ENCODE results near the gene TMEM138.
A peak's percentile ranks its signal among the peaks of the same experiment; 100 is the strongest.

Gene TMEM138

DNA sequence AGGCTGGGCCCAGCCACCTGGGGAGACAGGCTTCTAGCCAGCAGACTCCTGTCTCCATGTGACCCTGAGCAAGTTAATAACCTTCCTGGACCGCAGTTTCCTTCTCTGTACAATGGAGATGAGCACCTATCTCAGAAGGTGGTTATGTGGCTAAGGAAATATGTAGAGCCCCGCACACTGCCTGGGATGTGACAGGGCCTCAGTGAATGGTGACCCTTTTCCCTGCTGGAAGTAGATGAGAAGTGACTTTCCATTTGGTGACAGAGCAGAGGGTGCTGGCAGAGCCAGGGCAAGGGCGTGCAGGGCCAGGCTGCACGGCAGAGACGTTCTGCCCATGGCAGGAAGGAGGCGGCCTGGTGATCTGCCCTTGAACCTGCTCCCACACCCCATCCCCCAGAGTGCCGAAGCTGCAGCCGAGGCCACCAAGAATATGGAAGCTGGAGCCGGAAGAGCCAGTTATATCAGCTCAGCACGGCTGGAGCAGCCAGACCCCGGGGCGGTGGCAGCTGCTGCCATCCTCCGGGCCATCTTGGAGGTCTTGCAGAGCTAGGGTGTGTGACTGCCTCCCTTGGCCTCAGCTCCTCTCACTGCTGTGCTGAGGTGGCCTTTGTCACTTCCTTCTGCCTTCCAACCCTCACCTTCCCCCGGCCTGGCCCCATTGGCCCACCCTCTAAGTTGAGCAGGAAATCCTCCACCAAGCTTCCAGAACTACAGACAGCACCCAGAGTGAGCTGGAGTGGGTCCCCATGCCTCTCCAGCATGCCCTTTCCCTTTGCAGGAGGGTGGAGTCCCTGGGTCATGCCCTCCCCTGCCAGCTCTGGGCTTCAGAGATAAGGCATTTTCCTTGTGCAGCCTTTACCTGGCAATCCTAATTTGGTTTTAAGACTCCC is 16.0 kb upstream of the TMEM138 start:
- H3K4me3 ChIP-seq (ENCODE audit: low read depth, low read length) = no peak overlapping the region
- TF ChIP-seq MAX (IDR thresholded peaks at IDR 0.05; ENCODE audit: low read depth, low read length) (no peak), MYC (IDR thresholded peaks at IDR 0.05; ENCODE audit: low read depth, low read length) (no peak), POLR2A (IDR thresholded peaks at IDR 0.05; ENCODE audit: extremely low read depth, insufficient read length) (no peak)
- TF ChIP-seq, protein P1, sequence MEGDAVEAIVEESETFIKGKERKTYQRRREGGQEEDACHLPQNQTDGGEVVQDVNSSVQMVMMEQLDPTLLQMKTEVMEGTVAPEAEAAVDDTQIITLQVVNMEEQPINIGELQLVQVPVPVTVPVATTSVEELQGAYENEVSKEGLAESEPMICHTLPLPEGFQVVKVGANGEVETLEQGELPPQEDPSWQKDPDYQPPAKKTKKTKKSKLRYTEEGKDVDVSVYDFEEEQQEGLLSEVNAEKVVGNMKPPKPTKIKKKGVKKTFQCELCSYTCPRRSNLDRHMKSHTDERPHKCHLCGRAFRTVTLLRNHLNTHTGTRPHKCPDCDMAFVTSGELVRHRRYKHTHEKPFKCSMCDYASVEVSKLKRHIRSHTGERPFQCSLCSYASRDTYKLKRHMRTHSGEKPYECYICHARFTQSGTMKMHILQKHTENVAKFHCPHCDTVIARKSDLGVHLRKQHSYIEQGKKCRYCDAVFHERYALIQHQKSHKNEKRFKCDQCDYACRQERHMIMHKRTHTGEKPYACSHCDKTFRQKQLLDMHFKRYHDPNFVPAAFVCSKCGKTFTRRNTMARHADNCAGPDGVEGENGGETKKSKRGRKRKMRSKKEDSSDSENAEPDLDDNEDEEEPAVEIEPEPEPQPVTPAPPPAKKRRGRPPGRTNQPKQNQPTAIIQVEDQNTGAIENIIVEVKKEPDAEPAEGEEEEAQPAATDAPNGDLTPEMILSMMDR (IDR thresholded peaks at IDR 0.05; ENCODE audit: low read depth, low read length) = no peak
- peak; percentile 51 for DNase-seq (ENCODE audit: low read depth)

DNA sequence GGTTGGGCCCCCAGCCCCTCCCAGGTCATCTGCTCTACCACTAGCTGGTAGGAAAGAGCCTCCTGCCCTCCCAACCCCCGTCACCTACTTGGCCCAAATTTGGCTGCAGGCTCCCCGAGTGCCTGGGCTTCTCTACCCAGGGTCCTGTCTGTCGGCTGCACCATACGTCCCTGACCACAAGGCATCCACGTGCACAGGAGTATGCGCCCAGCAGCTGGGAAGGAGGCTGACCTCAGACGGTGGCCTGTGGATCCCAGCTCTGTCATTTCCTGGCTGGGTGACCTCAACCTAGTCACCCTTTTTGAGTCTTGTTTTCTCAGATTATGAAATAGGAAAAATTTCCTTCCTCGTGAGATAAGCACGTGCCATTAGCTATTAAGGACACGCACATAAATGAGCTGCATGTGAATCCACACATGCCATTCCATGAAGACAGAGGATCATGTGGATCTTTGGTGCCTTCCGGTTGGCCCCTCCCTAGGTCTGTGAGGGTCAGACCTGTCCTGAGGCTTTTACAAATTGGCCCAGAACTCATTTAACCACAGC is 14.2 kb upstream of the TMEM138 start:
- TF ChIP-seq MYC (IDR thresholded peaks at IDR 0.05; ENCODE audit: low read depth, low read length) (peak; percentile 88), MAX (IDR thresholded peaks at IDR 0.05; ENCODE audit: low read depth, low read length) (peak; percentile 87)
- TF ChIP-seq, protein P1 (IDR thresholded peaks at IDR 0.05; ENCODE audit: low read depth, low read length) = no peak
- H3K4me3 ChIP-seq (ENCODE audit: low read depth, low read length) = no peak overlapping the region
- DNase-seq (ENCODE audit: low read depth) = peak; percentile 77

DNA sequence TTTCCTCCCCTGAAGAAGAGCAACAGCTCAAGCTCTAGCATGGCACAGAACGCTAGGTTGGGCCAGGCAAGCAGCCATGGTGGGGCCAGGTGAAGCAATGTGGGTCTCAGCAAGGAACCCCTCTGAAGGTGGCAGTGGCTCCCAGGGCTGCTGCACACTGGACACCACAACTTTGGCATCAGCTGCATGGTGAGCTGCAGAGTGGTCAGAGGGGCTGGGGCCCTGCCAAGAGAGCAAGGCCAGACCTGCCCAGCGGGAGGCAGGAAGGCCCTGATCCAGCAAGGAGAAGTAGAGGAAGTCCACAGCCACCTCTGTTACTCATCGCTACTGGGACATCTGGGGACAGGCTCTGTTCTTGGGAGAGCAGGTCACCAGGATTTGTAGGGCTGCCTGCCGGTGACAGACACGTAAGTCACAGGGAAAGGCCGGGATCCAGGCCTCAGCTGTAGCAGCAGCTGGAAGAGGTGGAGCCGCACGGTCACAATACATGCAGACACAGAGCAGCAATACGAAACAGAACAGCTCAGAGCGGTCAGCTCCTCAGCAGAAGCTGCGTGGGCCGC is 12.9 kb upstream of the TMEM138 start:
- TF ChIP-seq MYC (IDR thresholded peaks at IDR 0.05; ENCODE audit: low read depth, low read length) (no peak), MAX (IDR thresholded peaks at IDR 0.05; ENCODE audit: low read depth, low read length) (no peak)
- no peak for DNase-seq (ENCODE audit: low read depth)

DNA sequence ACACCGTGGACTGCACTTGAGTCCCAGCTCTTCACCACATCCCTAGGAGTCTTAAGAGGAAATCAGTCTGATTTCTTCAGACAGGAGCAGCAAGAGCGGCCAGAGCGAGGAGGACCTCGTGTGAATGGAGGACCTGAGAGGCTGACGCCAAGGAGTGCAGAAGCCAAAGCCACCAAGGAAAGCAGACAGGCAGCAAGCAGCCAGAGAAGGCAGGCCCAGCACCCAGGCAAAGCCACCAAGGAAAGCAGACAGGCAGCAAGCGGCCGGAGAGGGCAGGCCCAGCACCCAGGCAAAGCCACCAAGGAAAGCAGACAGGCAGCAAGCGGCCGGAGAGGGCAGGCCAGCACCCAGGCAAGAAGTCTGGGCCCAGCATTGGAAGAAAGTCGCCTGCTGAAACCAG is 12.3 kb upstream of the TMEM138 start:
- TF ChIP-seq MYC (IDR thresholded peaks at IDR 0.05; ENCODE audit: low read depth, low read length) = no peak
- no peak for TF ChIP-seq MAX (IDR thresholded peaks at IDR 0.05; ENCODE audit: low read depth, low read length)
- TF ChIP-seq POLR2A (IDR thresholded peaks at IDR 0.05; ENCODE audit: extremely low read depth, insufficient read length) = no peak
- TF ChIP-seq, protein P1 (IDR thresholded peaks at IDR 0.05; ENCODE audit: low read depth, low read length) = no peak
- no peak for DNase-seq (ENCODE audit: low read depth)
- H3K4me3 ChIP-seq (ENCODE audit: low read depth, low read length) = no peak overlapping the region

More for the DNA sequence above, 12.9 kb upstream of the TMEM138 start:
- no peak overlapping the region for H3K4me3 ChIP-seq (ENCODE audit: low read depth, low read length)

DNA sequence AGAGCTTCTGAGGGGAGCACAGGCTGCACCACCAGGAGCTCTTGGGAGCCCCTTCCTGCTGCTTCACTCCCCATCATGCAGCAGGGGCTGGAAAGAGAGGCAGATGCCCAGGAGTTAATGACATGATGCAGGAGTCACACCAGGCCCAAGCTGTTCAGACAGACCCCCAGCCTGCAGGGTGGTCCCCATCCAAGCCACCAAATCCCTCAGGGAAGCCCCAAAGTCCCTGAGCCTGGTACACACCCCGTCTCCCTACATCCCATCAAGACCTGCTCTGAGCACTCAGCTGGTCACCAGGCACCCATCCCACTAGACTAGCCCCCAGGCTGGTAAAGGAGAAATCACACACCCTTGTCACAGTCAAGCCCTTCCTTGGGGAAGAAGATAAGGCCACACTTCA is 11.8 kb upstream of the TMEM138 start:
- DNase-seq (ENCODE audit: low read depth) = no peak
- H3K4me3 ChIP-seq (ENCODE audit: low read depth, low read length) = no peak overlapping the region
- TF ChIP-seq MYC (IDR thresholded peaks at IDR 0.05; ENCODE audit: low read depth, low read length) = no peak
- TF ChIP-seq MAX (IDR thresholded peaks at IDR 0.05; ENCODE audit: low read depth, low read length) = no peak
- no peak for TF ChIP-seq POLR2A (IDR thresholded peaks at IDR 0.05; ENCODE audit: extremely low read depth, insufficient read length)
- TF ChIP-seq, protein P1 (IDR thresholded peaks at IDR 0.05; ENCODE audit: low read depth, low read length) = no peak

GRCh38 chr11:61350803-61351202 is 11.4 kb upstream of the TMEM138 start:
- H3K4me3 ChIP-seq (ENCODE audit: low read depth, low read length) = no peak overlapping the region
- TF ChIP-seq MYC (IDR thresholded peaks at IDR 0.05; ENCODE audit: low read depth, low read length) = no peak
- TF ChIP-seq MAX (IDR thresholded peaks at IDR 0.05; ENCODE audit: low read depth, low read length) = no peak
- TF ChIP-seq POLR2A (IDR thresholded peaks at IDR 0.05; ENCODE audit: extremely low read depth, insufficient read length) = no peak
- TF ChIP-seq, protein P1 (IDR thresholded peaks at IDR 0.05; ENCODE audit: low read depth, low read length) = no peak
- no peak for DNase-seq (ENCODE audit: low read depth)

All from NB4 (cell line).